ENCODE results near the gene KIAA1671.

The KIAA1671 gene

GRCh38 chr22:25081409-25081824 is 128.9 kb downstream of the KIAA1671 start:
- POLR2A ChIA-PET: no interaction called here

GRCh38 chr22:25082096-25082495 is 129.6 kb downstream of the KIAA1671 start:
- no peak for TF ChIP-seq CTCF (IDR thresholded peaks at IDR 0.05; ENCODE audit: control extremely low read depth, extremely low read depth, low read depth, missing control alignments)
- DNase-seq (ENCODE audit: extremely low spot score): no peak
- ChIA-PET CTCF (interaction anchor here (0.6 to 2.8 kb wide), 7 partner anchors 8 to 120 kb away, joined by 3 to 9 read pairs (median 4); no protein-coding TSS in a partner anchor), POLR2A (no interaction called here)

More at GRCh38 chr22:25081409-25081824, 128.9 kb downstream of the KIAA1671 start:
- TF ChIP-seq CTCF (IDR thresholded peaks at IDR 0.05; ENCODE audit: control extremely low read depth, extremely low read depth, low read depth, missing control alignments): peak; percentile 55
- peak; percentile 66 for DNase-seq (ENCODE audit: extremely low spot score)
- CTCF ChIA-PET: interaction anchor here (0.6 to 2.8 kb wide), 8 partner anchors 9 to 121 kb away, joined by 3 to 9 read pairs (median 4); no protein-coding TSS in a partner anchor

- CTCF ChIA-PET: interaction anchor here (1.2 to 2.8 kb wide), 2 partner anchors 11 to 12 kb away, joined by 4 to 9 read pairs; no protein-coding TSS in a partner anchor
Measured at GRCh38 chr22:25083056-25083806, 130.7 kb downstream of the KIAA1671 start.

GRCh38 chr22:25083807-25084200 is 131.3 kb downstream of the KIAA1671 start:
- POLR2A ChIA-PET: no interaction called here
- no peak for DNase-seq (ENCODE audit: extremely low spot score)
- CTCF ChIA-PET: no interaction called here
- no peak for TF ChIP-seq CTCF (IDR thresholded peaks at IDR 0.05; ENCODE audit: control extremely low read depth, extremely low read depth, low read depth, missing control alignments)

More at GRCh38 chr22:25083056-25083806, 130.7 kb downstream of the KIAA1671 start:
- no peak for TF ChIP-seq CTCF (IDR thresholded peaks at IDR 0.05; ENCODE audit: control extremely low read depth, extremely low read depth, low read depth, missing control alignments)
- no peak for DNase-seq (ENCODE audit: extremely low spot score)
- POLR2A ChIA-PET: no interaction called here

- ChIA-PET CTCF (no interaction called here), POLR2A (no interaction called here)
- DNase-seq (ENCODE audit: extremely low spot score): no peak
- no peak for TF ChIP-seq CTCF (IDR thresholded peaks at IDR 0.05; ENCODE audit: control extremely low read depth, extremely low read depth, low read depth, missing control alignments)
Measured at GRCh38 chr22:25084405-25085107, 132.0 kb downstream of the KIAA1671 start.

GRCh38 chr22:25085156-25085555 is 132.6 kb downstream of the KIAA1671 start:
- no peak for DNase-seq (ENCODE audit: extremely low spot score)
- TF ChIP-seq CTCF (IDR thresholded peaks at IDR 0.05; ENCODE audit: control extremely low read depth, extremely low read depth, low read depth, missing control alignments): no peak
- ChIA-PET CTCF (no interaction called here), POLR2A (no interaction called here)

All from GM10248 (cell line).